Thoracic aorta (tissue), 2 donors: ENCODE measurements around the gene CFAP57. TPM values are rescaled to one million over a fixed set of nuclear protein-coding genes. Genes with fewer than 3 reads are reported as not detected.
"Not testable (repeated sequence)": the region's sequence is repeated elsewhere in the genome, so short reads cannot be mapped to it uniquely, and the experiment has no call there.

Experiments used
- ATAC-seq: fragments of 150-250 bp; one replicate; pipeline ENCODE4 v1.8.0; 2017; ENCODE audit warnings: low read depth; ENCODE audit not compliant: insufficient number of reproducible peaks, low FRiP score
- DNase-seq: peaks from one replicate; pipeline ENCODE4 v3.0.0-alpha.2; 2020; ENCODE audit warnings: low spot score
- H3K27ac ChIP-seq, 2 donors: fragments of 200-600 bp; sonication (generic); 1 replicate in 1 of 2; 2 replicates in 1 of 2; pipeline ENCODE4 v1.5.1; 2016; ENCODE audit warnings: mild to moderate bottlenecking in 2 of 2, moderate library complexity in 2 of 2
- H3K27me3 ChIP-seq: fragments of 200-600 bp; sonication (generic); replicated peaks from 2 replicates; pipeline ENCODE4 v1.6.0; 2016; ENCODE audit warnings: mild to moderate bottlenecking; ENCODE audit not compliant: insufficient read depth
- H3K36me3 ChIP-seq: fragments of 200-600 bp; sonication (generic); one replicate; pipeline ENCODE4 v1.5.1; 2016
- H3K4me1 ChIP-seq, 2 donors: fragments of 200-600 bp; sonication (generic); 1 replicate in 1 of 2; 2 replicates in 1 of 2; pipeline versions ENCODE4 v1.5.1 to v1.6.0; 2016; ENCODE audit warnings: low read depth in 2 of 2, mild to moderate bottlenecking in 1 of 2; ENCODE audit not compliant: control insufficient read depth in 1 of 2
- H3K4me3 ChIP-seq: fragments of 200-600 bp; sonication (generic); 2 replicates; pipeline ENCODE4 v1.5.1; 2016; ENCODE audit warnings: mild to moderate bottlenecking
- H3K9me3 ChIP-seq: fragments of 200-600 bp; sonication (generic); 2 replicates; pipeline ENCODE4 v1.5.1; 2016
- CTCF ChIP-seq: fragments of 200-600 bp; sonication (generic); IDR thresholded peaks from one replicate; pipeline ENCODE4 v1.5.1; 2019; ENCODE audit warnings: antibody characterized with exemption
- total RNA-seq, 2 donors: library from RNA; depleted of rRNA; stranded (reverse); fragments of >200 nt; gene quantifications; one replicate each; pipeline versions ENCODE4 v1.1.0 to v1.2.3, GENCODE V29; 2016

The CFAP57 gene
- total RNA-seq, 2 donors from 2014 or later, result 0.27 to 0.42 TPM

- H3K27me3 ChIP-seq, result no peaks in the 10 kb centered on the region
- no peak overlapping the region for H3K27ac ChIP-seq
- H3K36me3 ChIP-seq, result no peaks in the 10 kb centered on the region
- H3K4me3 ChIP-seq, result no peak overlapping the region
- no peaks in the 10 kb centered on the region for H3K9me3 ChIP-seq
- ATAC-seq, result no peak
- H3K4me1 ChIP-seq, result peaks cover 15 to 23% of the 10 kb centered on the region in 2 donors
- TF ChIP-seq CTCF, result no peak
- DNase-seq, result no peak
Measured at GRCh38 chr1:43203859-43204258, 31.7 kb downstream of the CFAP57 start.

- ATAC-seq (no peak), DNase-seq (no peak)
- no peaks in the 10 kb centered on the region for H3K9me3 ChIP-seq
- H3K27ac ChIP-seq, result no peak overlapping the region
- peaks cover 15 to 23% of the 10 kb centered on the region in 2 donors for H3K4me1 ChIP-seq
- no peaks in the 10 kb centered on the region for H3K36me3 ChIP-seq
- H3K27me3 ChIP-seq, result no peaks in the 10 kb centered on the region
- TF ChIP-seq CTCF, result no peak
- H3K4me3 ChIP-seq, result no peak overlapping the region
Measured at GRCh38 chr1:43204394-43204793, 32.3 kb downstream of the CFAP57 start.

GRCh38 chr1:43205671-43206070 is 33.5 kb downstream of the CFAP57 start:
- Histone ChIP-seq H3K27ac (peak overlapping the region in 1 of 2 donors; percentile 24), H3K27me3 (no peaks in the 10 kb centered on the region), H3K9me3 (no peaks in the 10 kb centered on the region), H3K4me1 (peaks cover 15 to 23% of the 10 kb centered on the region in 2 donors), H3K4me3 (no peak overlapping the region), H3K36me3 (no peaks in the 10 kb centered on the region)
- no peak for TF ChIP-seq CTCF
- DNase-seq, result no peak
- no peak for ATAC-seq

GRCh38 chr1:43206600-43207228 is 34.6 kb downstream of the CFAP57 start:
- H3K4me3 ChIP-seq, result no peak overlapping the region
- H3K9me3 ChIP-seq, result no peaks in the 10 kb centered on the region
- TF ChIP-seq CTCF, result no peak
- ATAC-seq (no peak), DNase-seq (no peak)
- peaks cover 15 to 23% of the 10 kb centered on the region in 2 donors for H3K4me1 ChIP-seq
- H3K36me3 ChIP-seq, result no peaks in the 10 kb centered on the region
- H3K27me3 ChIP-seq, result no peaks in the 10 kb centered on the region
- no peak overlapping the region for H3K27ac ChIP-seq

GRCh38 chr1:43207229-43207853 is 35.2 kb downstream of the CFAP57 start:
- peaks cover 15 to 23% of the 10 kb centered on the region in 2 donors for H3K4me1 ChIP-seq
- DNase-seq (no peak), ATAC-seq (no peak)
- H3K4me3 ChIP-seq, result no peak overlapping the region
- H3K27me3 ChIP-seq, result no peaks in the 10 kb centered on the region
- no peaks in the 10 kb centered on the region for H3K9me3 ChIP-seq
- H3K27ac ChIP-seq, result no peak overlapping the region
- H3K36me3 ChIP-seq, result no peaks in the 10 kb centered on the region
- TF ChIP-seq CTCF, result no peak

- not testable (repeated sequence) for H3K9me3 ChIP-seq, ATAC-seq, H3K36me3 ChIP-seq, H3K4me3 ChIP-seq, H3K27ac ChIP-seq, H3K27me3 ChIP-seq, DNase-seq
- H3K4me1 ChIP-seq, result peaks cover 15 to 23% of the 10 kb centered on the region in 2 donors
Measured at GRCh38 chr1:43208277-43208676, 36.1 kb downstream of the CFAP57 start.
